GM12878 (cell line): Measurements from ENCODE around the gene HAVCR1. TPM values are rescaled to one million over a fixed set of nuclear protein-coding genes. Genes with fewer than 3 reads are reported as not detected.
A peak's percentile ranks its signal among the peaks of the same experiment; 100 is the strongest.

Source experiments
- ATF7 ChIP-seq: fragments of 450-650 bp; IDR thresholded peaks from 2 replicates; pipeline ENCODE4 v1.6.1; 2016; ENCODE audit warnings: low read depth, mild to moderate bottlenecking
- FOS ChIP-seq: IDR thresholded peaks from 3 replicates; pipeline ENCODE4 v1.6.1; 2011; ENCODE audit warnings: borderline replicate concordance; ENCODE audit not compliant: insufficient read length; ENCODE audit errors: extremely low read depth
- IKZF2 ChIP-seq, 2 experiments: fragments of 450-650 bp; IDR thresholded peaks; 2 replicates each; pipeline ENCODE4 v1.6.1; 2017; ENCODE audit warnings: mild to moderate bottlenecking in 2 of 2, moderate library complexity in 2 of 2
- LARP7 ChIP-seq: fragments of 450-650 bp; IDR thresholded peaks from 2 replicates; pipeline ENCODE4 v1.6.1; 2017; ENCODE audit warnings: mild to moderate bottlenecking
- NBN ChIP-seq: fragments of 450-650 bp; IDR thresholded peaks from 2 replicates; pipeline ENCODE4 v1.6.1; 2016
- PAX8 ChIP-seq: fragments of 450-650 bp; IDR thresholded peaks from 2 replicates; pipeline ENCODE4 v1.6.1; 2017; ENCODE audit warnings: mild to moderate bottlenecking, moderate library complexity
- PKNOX1 ChIP-seq: fragments of 450-650 bp; IDR thresholded peaks from 2 replicates; pipeline ENCODE4 v1.6.1; 2016; ENCODE audit warnings: mild to moderate bottlenecking
- RCOR1 ChIP-seq: conservative IDR thresholded peaks from 2 replicates; pipeline ENCODE4 v1.6.1; 2012; ENCODE audit warnings: low read depth, low read length, improper control_type of control experiment
- REST ChIP-seq: IDR thresholded peaks from 2 replicates; pipeline ENCODE4 v1.6.1; 2012; ENCODE audit warnings: mild to moderate bottlenecking, low read depth, low read length
- RUNX3 ChIP-seq: IDR thresholded peaks from 2 replicates; pipeline ENCODE4 v1.6.1; 2012; ENCODE audit warnings: low read length, inconsistent platforms
- TARDBP ChIP-seq: IDR thresholded peaks from 2 replicates; pipeline ENCODE4 v1.6.1; 2016; ENCODE audit warnings: borderline replicate concordance
- USF2 ChIP-seq: IDR thresholded peaks from 2 replicates; pipeline ENCODE4 v1.6.1; 2011; ENCODE audit warnings: low read depth, low read length, improper control_type of control experiment, borderline replicate concordance
- ZBTB33 ChIP-seq: fragments of 450-650 bp; IDR thresholded peaks from 2 replicates; pipeline ENCODE4 v1.6.1; 2017; ENCODE audit warnings: mild to moderate bottlenecking
- ZNF384 ChIP-seq: IDR thresholded peaks from 2 replicates; pipeline ENCODE4 v1.6.1; 2012; ENCODE audit warnings: low read depth, mild to moderate bottlenecking, low read length, improper control_type of control experiment, borderline replicate concordance
- polyA plus RNA-seq, 11 experiments: library from polyadenylated mRNA; depleted of rRNA in 4 of 11; unstranded in 6 of 11; stranded (reverse) in 5 of 11; fragments of >200 nt; fragmentation: Nextera tagmentation in 4 of 11; fragmentation: Illumina TruSeq in 1 of 11; extraction: Ambion mirVana in 4 of 11; extraction: Trizol in 1 of 11; gene quantifications; 1 replicate in 1 of 11; 2 replicates in 10 of 11; pipeline versions ENCODE4 v1.2.1 to v1.2.3, GENCODE V29; 2011 to 2016; ENCODE audit warnings: inconsistent platforms in 2 of 11, missing spikeins in 2 of 11, low read depth in 1 of 11
- total RNA-seq, 4 experiments: library from RNA; depleted of rRNA in 3 of 4; stranded (reverse); fragments of >200 nt in 3 of 4; fragmentation: Illumina TruSeq in 1 of 4; extraction: Trizol in 1 of 4; gene quantifications; 2 replicates each; pipeline versions ENCODE4 v1.2.1 to v1.2.3, GENCODE V29; 2013 to 2021
- TF ChIP-seq, protein P1 (sequence below): fragments of 450-650 bp; IDR thresholded peaks from 2 replicates; pipeline ENCODE4 v1.6.1; 2017; ENCODE audit warnings: mild to moderate bottlenecking, moderate library complexity
- TF ChIP-seq, protein P2 (sequence below): fragments of 450-650 bp; conservative IDR thresholded peaks from 2 replicates; pipeline ENCODE4 v1.6.1; 2017; ENCODE audit warnings: mild to moderate bottlenecking, moderate library complexity

Gene HAVCR1
- total and polyA plus RNA-seq, 10 of the 15 experiments (the other 5 are each of a cell fraction or from before 2014, with no cell fraction given), result 0.08 to 0.45 TPM; not detected in 8

DNA sequence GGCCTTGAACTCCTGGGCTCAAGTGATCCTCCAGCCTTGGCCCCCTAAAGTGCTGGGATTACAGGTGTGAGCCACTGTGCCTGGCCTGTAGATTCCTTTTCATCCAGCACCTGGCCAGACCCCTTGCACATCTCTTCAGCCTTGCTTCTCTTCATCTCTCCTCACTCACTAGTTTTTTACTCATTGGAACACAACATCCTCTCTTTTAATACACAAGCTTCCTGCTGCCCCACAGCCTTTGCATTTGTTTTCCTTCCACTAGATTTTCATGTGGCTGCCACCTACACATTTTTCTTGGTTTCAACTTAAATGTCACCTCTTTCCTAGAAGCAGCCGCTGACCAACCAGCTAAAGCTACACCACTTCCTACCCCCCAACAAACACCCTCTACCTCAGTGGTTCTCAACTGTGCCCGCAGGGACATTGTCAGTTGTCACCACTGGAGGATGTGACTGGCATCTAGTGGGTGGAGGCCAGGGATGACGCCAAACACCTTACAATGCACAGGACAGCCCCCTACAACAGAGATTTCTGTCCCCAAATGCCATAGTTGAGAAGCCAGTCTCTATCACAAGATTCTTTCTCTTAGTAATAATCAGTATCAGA lies 33.7 kb downstream of the HAVCR1 start (continued):
- no peak for TF ChIP-seq REST
- peak; percentile 40; the same call in 1 of the 2 replicates for TF ChIP-seq NBN
- TF ChIP-seq ZBTB33, result no peak
- no peak for TF ChIP-seq FOS
- peak; percentile 60 to 71; a peak in 3 of 4 replicates for TF ChIP-seq IKZF2 (IDR thresholded peaks at IDR 0.05)
- peak; percentile 32; the same call in 1 of the 2 replicates for TF ChIP-seq RUNX3
- no peak for TF ChIP-seq PAX8
- TF ChIP-seq USF2, result no peak
- no peak for TF ChIP-seq TARDBP
- TF ChIP-seq, protein P1, sequence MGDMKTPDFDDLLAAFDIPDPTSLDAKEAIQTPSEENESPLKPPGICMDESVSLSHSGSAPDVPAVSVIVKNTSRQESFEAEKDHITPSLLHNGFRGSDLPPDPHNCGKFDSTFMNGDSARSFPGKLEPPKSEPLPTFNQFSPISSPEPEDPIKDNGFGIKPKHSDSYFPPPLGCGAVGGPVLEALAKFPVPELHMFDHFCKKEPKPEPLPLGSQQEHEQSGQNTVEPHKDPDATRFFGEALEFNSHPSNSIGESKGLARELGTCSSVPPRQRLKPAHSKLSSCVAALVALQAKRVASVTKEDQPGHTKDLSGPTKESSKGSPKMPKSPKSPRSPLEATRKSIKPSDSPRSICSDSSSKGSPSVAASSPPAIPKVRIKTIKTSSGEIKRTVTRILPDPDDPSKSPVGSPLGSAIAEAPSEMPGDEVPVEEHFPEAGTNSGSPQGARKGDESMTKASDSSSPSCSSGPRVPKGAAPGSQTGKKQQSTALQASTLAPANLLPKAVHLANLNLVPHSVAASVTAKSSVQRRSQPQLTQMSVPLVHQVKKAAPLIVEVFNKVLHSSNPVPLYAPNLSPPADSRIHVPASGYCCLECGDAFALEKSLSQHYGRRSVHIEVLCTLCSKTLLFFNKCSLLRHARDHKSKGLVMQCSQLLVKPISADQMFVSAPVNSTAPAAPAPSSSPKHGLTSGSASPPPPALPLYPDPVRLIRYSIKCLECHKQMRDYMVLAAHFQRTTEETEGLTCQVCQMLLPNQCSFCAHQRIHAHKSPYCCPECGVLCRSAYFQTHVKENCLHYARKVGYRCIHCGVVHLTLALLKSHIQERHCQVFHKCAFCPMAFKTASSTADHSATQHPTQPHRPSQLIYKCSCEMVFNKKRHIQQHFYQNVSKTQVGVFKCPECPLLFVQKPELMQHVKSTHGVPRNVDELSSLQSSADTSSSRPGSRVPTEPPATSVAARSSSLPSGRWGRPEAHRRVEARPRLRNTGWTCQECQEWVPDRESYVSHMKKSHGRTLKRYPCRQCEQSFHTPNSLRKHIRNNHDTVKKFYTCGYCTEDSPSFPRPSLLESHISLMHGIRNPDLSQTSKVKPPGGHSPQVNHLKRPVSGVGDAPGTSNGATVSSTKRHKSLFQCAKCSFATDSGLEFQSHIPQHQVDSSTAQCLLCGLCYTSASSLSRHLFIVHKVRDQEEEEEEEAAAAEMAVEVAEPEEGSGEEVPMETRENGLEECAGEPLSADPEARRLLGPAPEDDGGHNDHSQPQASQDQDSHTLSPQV, result no peak
- TF ChIP-seq, protein P2, sequence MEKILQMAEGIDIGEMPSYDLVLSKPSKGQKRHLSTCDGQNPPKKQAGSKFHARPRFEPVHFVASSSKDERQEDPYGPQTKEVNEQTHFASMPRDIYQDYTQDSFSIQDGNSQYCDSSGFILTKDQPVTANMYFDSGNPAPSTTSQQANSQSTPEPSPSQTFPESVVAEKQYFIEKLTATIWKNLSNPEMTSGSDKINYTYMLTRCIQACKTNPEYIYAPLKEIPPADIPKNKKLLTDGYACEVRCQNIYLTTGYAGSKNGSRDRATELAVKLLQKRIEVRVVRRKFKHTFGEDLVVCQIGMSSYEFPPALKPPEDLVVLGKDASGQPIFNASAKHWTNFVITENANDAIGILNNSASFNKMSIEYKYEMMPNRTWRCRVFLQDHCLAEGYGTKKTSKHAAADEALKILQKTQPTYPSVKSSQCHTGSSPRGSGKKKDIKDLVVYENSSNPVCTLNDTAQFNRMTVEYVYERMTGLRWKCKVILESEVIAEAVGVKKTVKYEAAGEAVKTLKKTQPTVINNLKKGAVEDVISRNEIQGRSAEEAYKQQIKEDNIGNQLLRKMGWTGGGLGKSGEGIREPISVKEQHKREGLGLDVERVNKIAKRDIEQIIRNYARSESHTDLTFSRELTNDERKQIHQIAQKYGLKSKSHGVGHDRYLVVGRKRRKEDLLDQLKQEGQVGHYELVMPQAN, result no peak
- TF ChIP-seq LARP7, result no peak
- TF ChIP-seq RCOR1, result no peak
- no peak for TF ChIP-seq ZNF384
- peak; percentile 56 for TF ChIP-seq ATF7
- TF ChIP-seq PKNOX1, result peak; percentile 60; the same call in 1 of the 2 replicates
